NOMO-1 (cell line): ENCODE data around the gene NPRL2.

Experiments used
- DNase-seq, 2 experiments: peaks; one replicate each; lab custom pipeline; 2025; ENCODE audit not compliant: unreplicated experiment in 2 of 2; lab: John Stamatoyannopoulos, UW

Gene NPRL2

DNA sequence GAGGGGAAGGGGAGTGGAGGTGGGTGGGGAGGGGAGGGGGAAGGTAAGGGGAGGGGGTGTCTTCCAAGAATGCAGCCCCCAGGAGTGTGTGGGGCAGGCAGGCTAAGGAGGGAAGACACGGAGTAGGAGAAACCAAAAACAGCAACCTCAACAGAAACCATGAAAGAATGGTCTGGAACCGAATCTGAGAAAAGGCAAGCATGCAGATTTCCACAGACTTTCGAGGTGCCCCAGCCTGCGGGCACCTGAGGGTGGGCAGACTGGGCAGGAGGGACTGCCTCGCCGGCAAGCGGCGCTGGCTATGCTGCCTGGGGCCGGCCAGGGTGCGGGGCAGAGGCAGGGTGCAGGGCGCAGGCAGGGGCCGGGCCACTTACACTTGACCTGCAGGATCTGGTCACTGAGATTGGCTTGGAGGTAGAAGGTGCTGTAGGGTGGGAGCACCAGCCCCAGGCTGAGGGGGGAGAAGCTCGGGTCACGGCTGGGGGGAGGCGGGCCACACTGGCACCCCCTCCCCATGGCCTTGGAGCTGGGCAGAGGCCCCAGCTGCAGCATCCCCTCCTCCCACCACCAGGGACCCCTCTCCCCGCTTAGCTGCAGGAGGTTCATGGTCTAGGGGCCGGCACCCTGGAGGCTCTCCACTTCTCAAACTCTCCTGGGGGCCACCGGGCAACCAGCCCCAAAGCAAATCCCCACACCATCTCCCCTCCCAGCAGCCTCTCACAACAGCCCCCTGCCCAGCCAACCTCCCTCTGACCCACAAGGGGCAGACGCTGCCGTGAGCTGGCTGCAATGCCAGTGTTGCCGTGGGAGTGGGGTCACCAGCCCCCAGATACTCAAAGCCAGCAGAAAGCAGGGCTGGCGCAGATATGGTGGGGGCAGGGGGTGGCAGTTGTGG, 24.0 kb upstream of the NPRL2 start:
- no peak for DNase-seq

DNA sequence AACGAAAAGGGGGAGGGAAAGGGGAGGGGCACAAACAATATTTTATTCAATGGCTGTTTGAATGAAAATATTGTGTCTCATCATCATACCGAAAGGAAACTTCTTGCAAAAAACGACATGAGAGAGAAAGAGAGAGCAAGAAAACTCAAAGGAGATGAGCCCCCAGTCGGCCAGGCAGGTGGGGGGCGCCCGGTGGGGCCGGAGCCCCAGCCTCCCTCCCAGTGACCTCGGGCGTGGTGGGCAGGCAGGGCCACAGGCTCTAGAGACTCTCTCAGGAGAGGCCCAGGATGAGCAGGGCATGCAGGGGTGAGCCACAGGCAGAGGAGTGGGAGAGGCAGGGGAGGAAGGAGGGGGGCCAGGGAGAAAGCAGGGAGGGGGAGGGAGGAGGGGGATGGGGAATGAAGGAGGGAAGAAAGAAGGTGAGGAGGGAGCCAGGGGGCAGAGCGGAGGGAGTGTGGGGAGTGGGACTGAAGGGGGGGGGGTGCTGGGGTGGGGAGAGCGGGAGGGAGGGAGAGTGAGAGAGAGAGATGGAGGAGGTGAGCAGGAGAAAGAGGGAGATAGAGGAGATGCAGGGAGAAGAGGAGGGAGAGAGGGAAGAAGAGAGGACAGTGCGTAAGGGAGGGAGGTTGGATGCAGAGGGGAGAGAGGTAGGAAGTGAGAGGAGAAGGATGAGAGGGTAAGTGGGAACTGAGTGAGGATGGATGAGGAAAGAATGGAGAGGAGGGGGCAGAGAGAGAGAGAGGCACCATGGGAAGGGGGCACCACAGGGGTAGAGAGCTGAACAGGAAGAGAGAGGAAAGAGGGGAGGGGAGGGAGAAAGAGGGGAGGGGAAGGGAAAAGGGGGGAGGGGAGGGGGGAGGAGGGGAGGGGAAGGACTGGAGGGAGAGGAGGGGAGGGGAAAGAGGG, 22.8 kb upstream of the NPRL2 start:
- no peak for DNase-seq

DNA sequence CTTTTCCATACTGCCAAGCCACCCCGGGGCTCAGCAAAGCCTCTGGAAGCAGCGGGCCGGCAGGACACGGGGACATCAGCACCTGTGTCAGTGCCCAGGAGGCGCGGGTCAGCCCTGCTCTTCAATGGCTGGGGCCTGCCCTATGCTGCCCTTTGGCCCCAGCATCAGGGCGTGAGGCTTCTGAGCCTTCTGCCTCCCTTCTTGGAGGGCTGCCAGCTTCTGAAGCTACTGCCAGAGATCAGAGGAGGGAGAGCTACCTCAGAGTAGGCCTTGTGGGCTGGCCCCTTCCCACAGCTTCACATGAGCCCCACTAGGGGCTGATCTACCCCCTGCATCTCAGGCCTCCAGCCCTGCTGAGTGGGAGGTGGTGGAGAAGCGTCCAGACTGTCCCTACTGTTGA, 21.8 kb upstream of the NPRL2 start:
- no peak for DNase-seq

DNA sequence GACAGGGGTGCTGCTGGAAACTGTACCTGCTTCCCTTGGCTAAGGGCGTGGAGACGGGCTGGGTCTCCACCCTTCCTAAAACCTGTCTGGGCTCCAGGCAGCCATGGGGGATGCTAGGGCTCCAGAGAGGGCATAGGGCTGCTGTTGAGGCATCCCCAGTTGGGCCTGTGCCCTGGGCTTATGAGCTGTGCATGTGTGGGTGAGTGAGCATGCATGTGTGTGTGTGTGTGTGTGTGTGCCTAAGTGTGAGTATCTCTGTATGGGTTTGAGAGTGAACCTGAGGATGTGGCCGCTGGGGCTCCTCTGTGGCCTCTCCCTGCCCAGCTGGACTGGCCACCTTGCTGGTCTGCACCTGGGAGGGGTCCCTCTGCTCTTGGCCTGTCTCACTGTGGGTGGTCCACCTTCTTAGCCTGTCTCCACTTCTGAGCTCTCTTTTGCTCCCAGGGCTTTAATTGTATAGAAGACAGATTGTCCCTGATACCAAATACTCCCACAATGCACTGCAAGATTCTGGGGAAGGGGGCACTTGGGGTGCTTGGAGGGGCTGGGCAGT, 20.6 kb upstream of the NPRL2 start:
- DNase-seq, result no peak

DNA sequence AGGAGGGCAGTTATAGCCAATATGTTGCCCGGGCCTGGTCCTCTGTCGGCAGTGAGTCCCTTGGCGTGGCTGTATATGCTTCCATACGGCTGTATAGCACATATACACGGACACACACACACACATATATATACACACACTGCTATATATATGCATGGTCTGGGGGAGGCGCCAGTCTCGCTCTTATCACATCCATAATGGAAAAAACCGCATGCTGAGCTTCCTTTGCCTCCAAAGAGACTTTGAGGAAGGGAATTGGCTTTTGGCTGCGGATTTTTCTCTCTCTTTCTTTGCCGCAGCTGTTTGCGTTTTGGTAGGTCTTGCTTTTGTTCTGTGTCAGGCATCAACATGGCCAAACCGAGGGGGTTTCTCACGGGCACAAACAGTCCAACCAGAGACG, 20.0 kb upstream of the NPRL2 start:
- DNase-seq, result peak; percentile 19 to 23

DNA sequence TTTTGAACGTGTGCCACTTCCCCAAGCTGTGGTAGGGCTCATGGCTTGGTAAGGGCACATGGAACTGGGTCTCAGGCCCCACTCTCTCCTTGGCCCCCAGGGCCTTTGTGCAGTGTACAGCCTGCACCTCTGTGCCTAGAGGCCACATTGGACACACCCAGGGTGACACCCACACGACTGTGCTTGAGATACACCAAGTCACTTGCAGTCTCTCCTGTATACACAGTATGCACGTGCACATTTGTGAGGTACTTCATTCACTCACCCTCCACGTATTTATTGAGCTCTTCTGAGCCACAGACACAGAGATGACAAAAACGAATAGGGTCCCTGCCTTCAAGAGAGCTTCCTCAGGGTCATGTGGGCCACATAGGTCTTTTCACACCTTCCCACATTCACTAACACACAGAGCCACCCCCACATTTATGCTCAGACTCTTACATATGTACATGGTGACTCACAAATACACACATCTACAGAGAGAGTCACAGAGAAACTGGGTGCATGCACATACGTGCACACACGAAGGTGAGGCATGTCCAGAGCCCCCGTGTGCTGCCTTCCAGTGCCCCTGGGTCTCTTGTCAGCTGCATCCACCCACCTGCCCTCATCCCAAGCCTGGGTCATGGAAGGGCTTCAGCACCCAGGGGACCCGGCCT, 18.6 kb upstream of the NPRL2 start:
- no peak for DNase-seq

DNA sequence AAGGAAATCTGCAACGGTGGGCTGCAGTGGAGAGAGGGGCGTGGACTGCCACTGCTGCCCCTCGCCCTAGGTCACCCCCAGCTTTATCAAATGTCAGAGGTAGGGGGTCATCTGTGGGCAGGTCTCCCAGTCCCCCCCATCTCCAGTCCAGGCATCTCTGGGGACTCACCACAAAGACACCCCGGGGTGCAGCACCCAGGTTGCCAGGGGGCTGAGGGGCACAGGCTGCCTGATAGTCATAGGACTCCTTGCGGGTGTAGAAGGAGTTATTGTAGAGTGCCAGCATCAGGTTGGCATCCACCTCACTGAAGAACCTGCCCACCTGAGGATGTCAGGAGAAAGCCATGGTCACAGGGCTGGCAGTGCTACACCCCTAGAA, 15.3 kb upstream of the NPRL2 start:
- no peak for DNase-seq

DNA sequence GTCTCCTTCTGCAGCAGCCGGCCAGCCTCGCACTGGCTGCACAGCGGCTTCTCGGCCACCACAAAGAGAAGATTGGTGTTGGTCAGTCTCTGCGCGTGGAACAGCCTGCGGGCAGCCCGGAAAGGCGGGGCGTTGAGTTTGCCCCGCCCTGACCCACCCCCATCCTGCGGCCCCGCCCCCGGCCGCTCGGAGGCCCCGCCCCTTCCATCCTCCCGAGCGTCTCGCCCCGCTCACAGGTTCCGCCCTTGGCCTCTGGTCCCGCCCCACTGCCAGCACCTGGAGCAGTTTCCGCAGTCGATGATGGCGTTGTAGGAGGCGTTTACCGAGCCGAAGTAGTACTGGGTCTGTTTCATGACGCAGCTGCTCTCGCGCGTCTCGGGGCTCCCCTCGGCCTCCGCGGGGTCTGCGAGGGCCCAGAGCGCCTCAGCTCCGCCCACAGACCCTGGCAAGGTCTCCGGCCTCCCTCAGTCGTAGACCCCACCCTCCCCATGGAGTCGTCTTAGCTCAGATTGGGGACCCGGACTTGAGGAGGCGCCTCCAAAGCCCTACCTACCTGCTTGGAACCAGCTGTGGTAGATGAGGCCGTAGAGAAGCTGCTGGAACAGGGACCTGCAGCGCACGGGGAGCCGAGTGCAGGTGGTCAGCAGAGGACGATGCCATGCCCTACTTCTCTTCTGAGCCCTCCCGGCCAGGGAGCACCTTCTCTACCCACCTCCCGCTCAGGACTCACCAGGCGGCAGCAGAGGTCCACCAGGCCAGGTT, 14.7 kb upstream of the NPRL2 start:
- peak; percentile 83 to 89 for DNase-seq

DNA sequence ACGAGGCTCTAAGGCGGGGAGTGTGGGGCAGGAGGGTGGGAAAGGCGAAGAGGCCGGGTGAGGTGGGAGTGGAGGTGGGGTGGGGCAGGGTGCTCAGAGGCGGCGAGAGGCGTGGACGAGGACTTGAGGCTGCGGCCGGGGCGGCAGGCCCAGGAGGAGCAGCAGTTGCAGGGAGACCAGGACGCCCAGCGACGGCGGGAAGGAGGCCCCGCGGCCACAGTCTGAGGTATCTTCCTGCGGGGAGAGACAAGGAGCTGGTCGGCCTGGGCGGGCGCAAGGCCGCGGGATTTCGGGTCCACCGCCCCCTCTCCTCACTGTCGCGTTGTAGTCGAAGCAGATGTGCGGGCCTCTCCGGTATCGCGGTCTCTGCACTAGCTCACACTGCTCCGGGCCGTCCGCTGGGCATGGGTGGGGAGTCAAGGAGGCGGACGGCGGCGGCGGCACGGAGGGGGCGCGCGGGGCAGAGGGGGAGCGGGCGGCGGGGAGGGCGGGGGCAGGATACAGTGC, 14.1 kb upstream of the NPRL2 start:
- DNase-seq, result no peak

DNA sequence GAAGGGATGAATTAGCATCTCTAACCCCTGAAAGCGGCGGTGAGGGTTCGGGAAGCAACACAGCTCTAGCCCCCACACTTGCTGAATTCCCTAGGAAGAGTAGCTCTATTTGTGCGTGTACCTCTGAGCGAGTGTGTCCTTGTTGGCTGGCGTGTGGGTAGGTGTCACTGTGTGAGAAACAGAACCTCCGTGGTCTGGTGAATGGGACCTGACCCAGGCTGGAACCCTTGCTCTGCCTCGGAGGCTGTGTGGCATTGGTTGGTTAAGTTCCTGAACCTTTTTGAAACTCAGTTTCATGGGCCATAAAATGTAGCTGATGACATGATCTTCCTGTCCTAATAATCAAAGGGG, 9.2 kb upstream of the NPRL2 start:
- DNase-seq, result no peak

DNA sequence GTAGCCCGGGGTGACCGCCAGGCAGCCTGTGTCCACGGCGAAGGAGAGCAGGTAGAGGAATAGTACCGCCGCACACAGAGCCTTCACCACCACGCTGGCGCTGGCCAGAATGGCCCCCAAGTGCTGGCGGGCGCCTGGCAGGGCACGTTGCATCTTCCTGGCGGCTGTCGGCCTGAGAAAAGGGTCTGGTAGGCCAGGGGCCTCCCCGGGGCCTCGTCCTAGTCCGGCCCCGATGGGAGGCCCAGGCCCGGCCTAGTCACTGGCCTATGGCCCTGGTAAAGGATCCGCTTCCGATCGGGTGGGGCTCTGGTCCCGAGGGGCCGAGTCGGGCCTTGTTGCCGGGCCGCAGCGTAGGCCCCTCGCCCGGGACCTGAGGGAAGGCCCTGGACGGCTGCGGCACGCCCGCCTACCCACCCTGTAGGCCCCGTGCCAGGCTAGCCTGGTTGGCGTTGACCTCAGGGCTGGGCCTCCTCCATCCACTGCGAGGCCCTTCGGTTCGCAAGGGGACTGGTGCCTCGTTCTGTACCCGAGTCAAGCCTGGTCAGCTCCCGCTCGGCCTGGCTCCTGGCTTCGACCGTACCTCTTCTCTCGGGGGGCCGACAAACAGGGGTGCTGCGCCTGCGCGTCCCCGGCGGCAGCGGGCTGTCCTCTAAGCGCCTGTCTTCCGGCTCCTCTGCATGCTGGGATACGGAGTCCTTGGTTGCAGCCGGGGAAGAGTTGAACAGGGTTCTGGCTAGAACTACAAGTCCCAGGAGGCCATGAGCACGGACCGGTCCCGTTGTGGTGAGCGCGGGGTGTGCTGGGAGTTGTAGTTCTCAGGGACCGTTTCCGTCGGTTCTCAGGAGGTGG, 8.6 kb upstream of the NPRL2 start, which contains the start of gene TMEM115:
TSS of gene TMEM115 (minus strand) at position 611 of the 849 bp plus-strand sequence. CDS start at position 153, 458 bp downstream.
- DNase-seq, result peak; percentile 92 to 99

DNA sequence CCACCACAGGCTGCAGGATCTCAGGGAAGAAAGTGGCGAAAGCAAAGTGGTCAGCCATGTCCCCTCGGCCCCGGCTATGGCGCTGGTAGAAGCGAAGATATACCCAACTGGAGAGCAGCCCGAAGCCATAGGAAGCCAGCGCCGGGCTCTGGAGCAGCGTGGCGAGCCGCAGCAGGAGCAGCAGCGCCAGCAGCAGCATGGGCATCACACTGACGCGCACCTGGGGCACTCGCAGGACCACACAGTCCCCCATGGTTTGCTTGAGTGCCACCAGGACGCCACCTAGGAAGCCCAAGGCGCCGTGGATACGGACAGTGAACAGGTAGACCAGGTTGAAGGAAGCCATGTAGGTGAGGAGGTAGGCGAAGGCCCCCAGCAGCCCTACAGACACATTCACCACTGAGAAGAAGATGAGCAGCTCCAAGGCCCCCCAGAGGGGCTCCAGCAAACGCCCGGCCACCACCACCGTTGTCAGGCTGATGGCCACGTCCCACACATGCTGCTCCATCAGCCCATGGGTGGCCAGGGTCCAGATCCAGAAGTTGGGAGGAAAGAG, 7.9 kb upstream of the NPRL2 start:
- DNase-seq, result no peak

DNA sequence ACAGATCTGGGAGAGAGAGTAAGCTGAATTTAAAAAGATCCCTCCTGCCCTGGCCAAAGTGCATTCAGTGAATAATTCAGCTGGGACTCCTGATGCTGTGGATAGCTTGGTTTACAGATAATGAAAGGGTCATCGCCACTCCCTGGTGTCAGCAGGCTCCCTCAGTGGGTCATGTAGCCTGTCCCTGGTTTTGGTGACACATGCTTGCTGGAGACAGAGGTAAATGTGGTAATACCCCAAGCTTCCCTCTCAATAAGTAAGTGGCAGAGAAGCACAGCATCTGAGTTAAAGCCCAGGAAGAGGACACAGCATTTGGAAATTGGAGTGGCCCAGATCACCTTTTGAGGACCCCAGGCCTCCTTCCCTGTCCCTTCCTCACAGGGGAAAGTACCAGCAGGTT, 6.9 kb upstream of the NPRL2 start:
- DNase-seq, result no peak

DNA sequence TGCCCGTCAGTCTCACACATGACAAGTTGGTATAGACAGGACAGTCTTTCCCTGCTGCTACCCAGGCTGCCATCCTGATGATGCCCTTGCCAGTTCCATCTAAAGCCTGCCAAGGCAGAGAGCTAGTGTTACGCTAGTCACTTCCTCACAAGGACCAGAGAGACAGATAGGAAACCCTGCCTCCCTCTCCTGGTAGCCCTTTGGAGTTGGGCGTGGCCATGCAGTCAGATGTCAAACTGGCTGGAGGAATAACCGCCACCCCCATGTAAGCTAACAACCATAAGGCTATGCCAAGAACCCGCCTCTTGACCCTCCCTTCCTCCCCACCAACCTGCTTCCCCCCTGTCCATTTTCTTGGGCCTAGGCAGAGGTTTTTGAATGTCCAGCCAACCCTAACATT, 6.0 kb upstream of the NPRL2 start:
- DNase-seq, result peak in 1 of 2 experiments; percentile 23

DNA sequence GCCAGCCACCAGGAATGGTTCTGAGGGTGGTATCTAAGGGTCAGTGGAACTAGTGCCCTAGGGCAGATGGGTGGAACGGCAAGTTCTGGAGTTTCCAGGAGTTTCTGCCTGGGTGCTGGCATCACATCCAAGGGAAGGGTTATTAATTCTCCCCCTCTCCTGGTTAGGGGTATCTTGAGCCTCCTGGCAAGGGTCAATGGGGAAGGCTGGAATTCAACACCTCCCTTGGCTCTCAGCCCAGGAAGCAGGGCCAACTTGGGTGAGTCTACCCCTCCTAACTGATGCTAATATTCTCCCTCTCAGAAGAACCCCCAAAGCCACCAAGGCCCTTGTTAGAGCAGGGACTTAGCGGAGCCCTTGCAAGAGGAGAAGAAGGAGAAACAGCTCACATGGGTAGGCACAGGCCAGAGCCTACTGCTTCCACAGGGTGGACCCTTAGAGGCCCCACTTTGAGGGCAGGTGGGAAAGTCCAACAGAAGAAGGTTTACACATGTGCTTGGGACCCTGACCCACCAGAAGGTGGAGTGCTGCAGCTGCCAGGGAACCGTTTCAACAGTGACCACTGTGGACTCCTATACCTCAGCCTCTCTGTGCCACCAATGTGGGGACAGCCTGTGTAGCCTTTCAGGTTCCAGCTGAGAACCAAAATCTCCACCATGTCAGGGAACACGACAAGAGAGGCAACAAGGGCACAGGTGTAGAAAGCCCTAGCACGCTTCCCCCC, 5.4 kb upstream of the NPRL2 start:
- DNase-seq, result no peak

DNA sequence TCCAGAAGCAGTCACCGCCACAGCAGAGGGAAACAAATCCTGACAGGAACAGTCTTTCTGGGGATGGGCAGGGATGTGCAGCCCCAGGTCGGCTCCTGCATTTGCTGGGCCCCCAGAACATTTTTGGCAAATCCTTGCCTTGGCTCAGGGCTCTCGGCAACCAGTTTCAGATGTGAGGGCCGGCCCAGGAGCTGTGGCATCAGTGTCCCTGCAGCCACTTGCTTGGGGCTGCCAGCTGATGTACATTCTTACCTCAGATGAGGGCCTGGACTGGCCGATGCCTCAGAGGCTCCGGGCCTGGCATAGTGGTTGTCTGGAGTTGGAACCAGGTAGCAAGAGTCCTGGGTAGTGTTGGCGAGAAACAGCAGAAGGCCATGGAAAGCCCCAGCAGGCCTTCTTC, 4.3 kb upstream of the NPRL2 start:
- DNase-seq, result no peak

DNA sequence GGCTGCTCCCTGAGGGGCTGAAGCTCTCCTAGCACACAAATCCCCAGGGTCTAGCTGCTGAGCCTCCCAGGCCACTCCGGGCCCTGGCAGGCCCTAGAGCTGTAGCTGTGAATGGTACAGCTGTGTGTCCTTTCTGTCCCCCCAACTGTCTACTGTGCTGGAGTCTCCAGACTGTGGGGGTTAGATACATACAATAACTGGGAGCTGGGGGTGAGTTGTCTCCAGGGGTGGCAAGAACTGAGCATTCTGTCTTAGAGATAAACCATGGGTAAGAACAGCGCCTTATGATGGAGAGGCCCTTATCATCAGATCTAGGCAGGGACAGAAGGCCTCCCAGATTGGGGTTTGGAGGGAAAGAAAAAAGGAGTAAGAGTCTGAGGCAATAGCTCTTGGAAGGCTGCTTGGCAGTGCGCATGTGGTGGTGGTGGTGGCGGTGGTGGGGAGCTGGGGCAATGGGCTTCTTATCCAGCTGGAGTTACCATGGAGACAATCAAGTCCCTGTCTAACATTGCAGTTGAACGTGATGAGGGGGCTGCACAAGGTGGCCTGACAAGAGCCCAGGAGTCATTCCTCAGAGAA, 3.7 kb upstream of the NPRL2 start:
- DNase-seq, result no peak
